ENCODE results near the gene PRELP. TPM values are rescaled to one million over a fixed set of nuclear protein-coding genes. Genes with fewer than 3 reads are reported as not detected.

PRELP gene
- total and polyA plus RNA-seq, 8 donors = 1.1 to 29.8 (median 8.7) TPM

- intact Hi-C loops (cut with DNase I; ENCODE audit: low total_unique reads) = no loop called here
- 86 to 98% (median 88%) methylated on average over 5 of the region's 5 CpGs for WGBS, 5 donors
- Histone ChIP-seq H3K4me1 (peaks cover 4 to 68% (median 23%) of the 10 kb centered on the region in 4 donors), H3K4me3 (no peak overlapping the region), H3K27ac (peak overlapping the region in 2 of 5 donors; percentile 55 to 65), H3K36me3 (no peaks in the 10 kb centered on the region), H3K9me3 (no peaks in the 10 kb centered on the region), H3K27me3 (no peaks in the 10 kb centered on the region)
- no peak for TF ChIP-seq POLR2AphosphoS5 (IDR thresholded peaks at IDR 0.05)
- no peak for TF ChIP-seq EP300 (IDR thresholded peaks at IDR 0.05)
- TF ChIP-seq CTCF (IDR thresholded peaks at IDR 0.05) = no peak
- TF ChIP-seq POLR2A (IDR thresholded peaks at IDR 0.05) = no peak
- no peak for DNase-seq
Measured at GRCh38 chr1:203526130-203526529, 50.5 kb downstream of the PRELP start.

DNA sequence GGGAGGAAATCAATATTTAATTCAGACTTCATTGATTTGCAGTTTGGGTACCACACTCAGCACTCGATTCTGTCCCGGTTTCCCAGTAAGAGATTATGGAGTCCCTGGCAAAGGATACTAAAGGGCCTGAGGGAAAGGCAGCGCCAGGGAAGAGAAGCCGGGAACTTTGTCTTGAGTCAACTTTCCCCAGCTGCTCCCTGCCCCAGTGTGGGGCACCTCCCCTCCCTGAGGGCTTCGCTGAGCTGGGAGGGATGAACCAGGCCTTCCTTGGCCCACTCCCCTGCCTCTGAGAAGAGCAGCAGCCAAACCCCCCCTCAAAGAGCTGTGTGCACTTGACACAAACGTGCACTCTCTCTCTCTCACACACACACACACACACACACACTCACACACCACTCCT, 51.0 kb downstream of the PRELP start:
- no peak for TF ChIP-seq EP300 (IDR thresholded peaks at IDR 0.05)
- TF ChIP-seq POLR2A (IDR thresholded peaks at IDR 0.05) = no peak
- TF ChIP-seq CTCF (IDR thresholded peaks at IDR 0.05) = no peak
- TF ChIP-seq POLR2AphosphoS5 (IDR thresholded peaks at IDR 0.05) = no peak
- Histone ChIP-seq H3K4me3 (no peak overlapping the region), H3K4me1 (peaks cover 0 to 64% (median 18%) of the 10 kb centered on the region in 4 donors), H3K27me3 (no peaks in the 10 kb centered on the region), H3K9me3 (no peaks in the 10 kb centered on the region), H3K36me3 (no peaks in the 10 kb centered on the region), H3K27ac (peak overlapping the region in 2 of 5 donors; percentile 55 to 65)
- intact Hi-C loops (cut with DNase I; ENCODE audit: low total_unique reads) = no loop called here
- 31 to 54% (median 38%) methylated on average over 6 of the region's 6 CpGs for WGBS, 5 donors
- peak in 1 of 2 donors; percentile 59 for DNase-seq

GRCh38 chr1:203527013-203527412, 51.4 kb downstream of the PRELP start:
- no peaks in the 10 kb centered on the region for H3K36me3 ChIP-seq
- no peaks in the 10 kb centered on the region for H3K9me3 ChIP-seq
- intact Hi-C loops (cut with DNase I; ENCODE audit: low total_unique reads) = no loop called here
- H3K27ac ChIP-seq = peak overlapping the region in 2 of 5 donors; percentile 55 to 65
- no peak for TF ChIP-seq EP300 (IDR thresholded peaks at IDR 0.05)
- TF ChIP-seq POLR2A (IDR thresholded peaks at IDR 0.05) = no peak
- no peak for TF ChIP-seq CTCF (IDR thresholded peaks at IDR 0.05)
- no peak for TF ChIP-seq POLR2AphosphoS5 (IDR thresholded peaks at IDR 0.05)
- no peak overlapping the region for H3K4me3 ChIP-seq
- no peaks in the 10 kb centered on the region for H3K27me3 ChIP-seq
- DNase-seq = no peak
- H3K4me1 ChIP-seq = peaks cover 0 to 60% (median 15%) of the 10 kb centered on the region in 4 donors

GRCh38 chr1:203528063-203528462, 52.5 kb downstream of the PRELP start:
- H3K36me3 ChIP-seq = no peaks in the 10 kb centered on the region
- intact Hi-C loops (cut with DNase I; ENCODE audit: low total_unique reads) = no loop called here
- DNase-seq = no peak
- 90 to 98% (median 94%) methylated on average over 3 of the region's 3 CpGs for WGBS, 5 donors
- H3K9me3 ChIP-seq = no peaks in the 10 kb centered on the region
- no peak overlapping the region for H3K27ac ChIP-seq
- TF ChIP-seq CTCF (IDR thresholded peaks at IDR 0.05) (no peak), POLR2A (IDR thresholded peaks at IDR 0.05) (no peak), EP300 (IDR thresholded peaks at IDR 0.05) (no peak), POLR2AphosphoS5 (IDR thresholded peaks at IDR 0.05) (no peak)
- no peak overlapping the region for H3K4me3 ChIP-seq
- no peaks in the 10 kb centered on the region for H3K27me3 ChIP-seq
- H3K4me1 ChIP-seq = peaks cover 0 to 54% (median 10%) of the 10 kb centered on the region in 4 donors
